Measurements from ENCODE around the gene MORN2. TPM values are rescaled to one million over a fixed set of nuclear protein-coding genes. Genes with fewer than 3 reads are reported as not detected.

Gene MORN2
- total RNA-seq, 1 donor, result 34.7 TPM

DNA sequence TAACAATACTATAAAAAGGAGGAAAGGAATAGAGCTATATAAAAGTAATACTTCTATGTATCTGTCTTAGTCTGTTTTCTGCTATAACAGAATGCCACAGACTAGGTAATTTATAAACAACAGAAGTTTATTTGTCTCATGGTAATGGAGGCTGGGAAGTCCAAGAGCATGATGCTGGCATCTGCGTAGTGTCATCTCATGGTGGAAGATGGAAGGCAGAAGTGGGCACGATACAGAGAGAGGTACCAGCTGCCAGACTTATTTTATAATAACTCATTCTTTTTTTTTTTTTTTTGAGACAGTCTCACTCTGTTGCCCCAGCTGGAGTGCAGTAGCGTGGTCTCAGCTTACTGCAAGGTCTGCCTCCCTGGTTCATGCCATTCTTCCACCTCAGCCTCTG is 4.3 kb upstream of the MORN2 start:
- TF ChIP-seq, protein P1, sequence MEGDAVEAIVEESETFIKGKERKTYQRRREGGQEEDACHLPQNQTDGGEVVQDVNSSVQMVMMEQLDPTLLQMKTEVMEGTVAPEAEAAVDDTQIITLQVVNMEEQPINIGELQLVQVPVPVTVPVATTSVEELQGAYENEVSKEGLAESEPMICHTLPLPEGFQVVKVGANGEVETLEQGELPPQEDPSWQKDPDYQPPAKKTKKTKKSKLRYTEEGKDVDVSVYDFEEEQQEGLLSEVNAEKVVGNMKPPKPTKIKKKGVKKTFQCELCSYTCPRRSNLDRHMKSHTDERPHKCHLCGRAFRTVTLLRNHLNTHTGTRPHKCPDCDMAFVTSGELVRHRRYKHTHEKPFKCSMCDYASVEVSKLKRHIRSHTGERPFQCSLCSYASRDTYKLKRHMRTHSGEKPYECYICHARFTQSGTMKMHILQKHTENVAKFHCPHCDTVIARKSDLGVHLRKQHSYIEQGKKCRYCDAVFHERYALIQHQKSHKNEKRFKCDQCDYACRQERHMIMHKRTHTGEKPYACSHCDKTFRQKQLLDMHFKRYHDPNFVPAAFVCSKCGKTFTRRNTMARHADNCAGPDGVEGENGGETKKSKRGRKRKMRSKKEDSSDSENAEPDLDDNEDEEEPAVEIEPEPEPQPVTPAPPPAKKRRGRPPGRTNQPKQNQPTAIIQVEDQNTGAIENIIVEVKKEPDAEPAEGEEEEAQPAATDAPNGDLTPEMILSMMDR (IDR thresholded peaks at IDR 0.05; ENCODE audit: insufficient read depth, low read length), result no peak
- no peak overlapping the region for H3K4me3 ChIP-seq (ENCODE audit: low read depth, low read length)
- no peak for DNase-seq (ENCODE audit: low read depth)

DNA sequence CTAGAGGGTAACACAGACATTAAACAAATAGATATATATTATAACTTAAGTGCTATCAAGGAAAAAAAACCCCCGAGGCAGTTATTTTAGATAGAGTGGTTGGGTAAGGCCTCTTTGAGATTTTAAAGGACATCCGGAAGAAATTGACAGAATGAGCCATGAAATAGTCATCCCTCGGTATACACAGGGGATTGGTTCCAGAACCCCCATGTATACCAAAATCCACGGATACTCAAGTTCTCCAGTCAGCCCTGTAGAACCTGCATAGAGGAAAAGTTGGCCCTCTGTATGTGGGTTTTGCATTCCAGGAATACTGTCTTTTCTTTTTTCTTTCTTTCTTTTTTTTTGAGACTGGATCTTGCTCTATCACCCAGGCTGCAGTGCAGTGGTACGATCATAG is 2.0 kb upstream of the MORN2 start:
- TF ChIP-seq, protein P1 (IDR thresholded peaks at IDR 0.05; ENCODE audit: insufficient read depth, low read length), result no peak
- DNase-seq (ENCODE audit: low read depth), result no peak
- H3K4me3 ChIP-seq (ENCODE audit: low read depth, low read length), result no peak overlapping the region

DNA sequence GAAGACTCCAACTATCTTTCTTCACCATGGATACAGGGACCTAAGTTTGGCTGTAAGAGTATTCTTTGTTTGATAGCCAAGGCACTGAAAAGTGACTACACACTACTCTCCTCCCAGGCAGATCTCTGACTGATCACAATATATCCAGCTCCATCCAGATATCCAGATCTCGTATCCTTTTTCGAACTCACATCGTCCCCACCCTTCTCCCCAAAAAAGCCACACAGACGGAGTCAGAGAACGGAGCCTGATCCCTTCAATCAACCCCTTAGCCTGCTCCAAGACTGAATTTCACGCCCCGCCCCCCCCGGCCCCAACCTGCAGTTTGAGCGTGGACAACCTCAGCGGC is 575 bp upstream of the MORN2 start:
- peak overlapping the region; percentile 97 for H3K4me3 ChIP-seq (ENCODE audit: low read depth, low read length)
- DNase-seq (ENCODE audit: low read depth), result no peak
- TF ChIP-seq, protein P1 (IDR thresholded peaks at IDR 0.05; ENCODE audit: insufficient read depth, low read length), result no peak

DNA sequence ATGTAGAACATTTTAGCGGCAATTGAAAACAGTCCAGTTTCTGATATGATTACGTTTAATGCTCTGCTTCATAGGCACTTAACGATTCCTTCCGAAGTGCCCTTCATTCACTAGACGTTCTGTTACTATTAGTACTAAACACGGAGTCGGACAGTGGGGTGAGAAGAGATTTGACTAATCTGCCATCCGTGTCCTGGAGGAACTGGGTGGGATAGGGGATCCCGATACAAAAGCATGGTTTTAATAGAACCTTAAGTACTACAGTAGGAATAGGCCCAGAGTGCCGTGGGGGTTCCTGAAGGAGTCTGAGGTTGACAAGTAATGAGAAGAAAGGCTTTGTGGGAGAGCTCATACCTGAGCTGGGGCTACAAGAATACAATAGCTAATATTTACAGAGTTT is 631 bp downstream of the MORN2 start:
- TF ChIP-seq, protein P1 (IDR thresholded peaks at IDR 0.05; ENCODE audit: insufficient read depth, low read length), result no peak
- DNase-seq (ENCODE audit: low read depth), result peak; percentile 2
- H3K4me3 ChIP-seq (ENCODE audit: low read depth, low read length), result peak overlapping the region; percentile 97

DNA sequence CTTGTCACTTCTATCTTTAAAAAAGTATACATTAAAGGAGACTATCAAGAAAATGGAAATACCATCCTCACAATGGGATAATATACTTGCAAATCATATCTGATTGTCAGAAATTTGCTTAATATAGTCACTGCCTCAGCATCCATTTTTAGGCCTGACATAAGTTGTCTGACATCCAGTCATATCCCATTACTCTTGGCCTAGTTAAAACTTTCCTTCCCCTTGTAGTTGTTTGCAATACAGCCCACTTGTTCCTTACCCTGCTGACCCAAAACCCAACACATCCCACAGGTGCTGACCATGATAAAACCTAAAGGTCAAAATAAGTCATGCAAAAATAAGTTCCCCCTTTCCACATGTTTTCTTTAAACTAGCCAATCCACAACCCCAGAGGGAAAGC is 10.3 kb downstream of the MORN2 start:
- no peak overlapping the region for H3K4me3 ChIP-seq (ENCODE audit: low read depth, low read length)
- TF ChIP-seq, protein P1 (IDR thresholded peaks at IDR 0.05; ENCODE audit: insufficient read depth, low read length), result no peak
- no peak for DNase-seq (ENCODE audit: low read depth)

DNA sequence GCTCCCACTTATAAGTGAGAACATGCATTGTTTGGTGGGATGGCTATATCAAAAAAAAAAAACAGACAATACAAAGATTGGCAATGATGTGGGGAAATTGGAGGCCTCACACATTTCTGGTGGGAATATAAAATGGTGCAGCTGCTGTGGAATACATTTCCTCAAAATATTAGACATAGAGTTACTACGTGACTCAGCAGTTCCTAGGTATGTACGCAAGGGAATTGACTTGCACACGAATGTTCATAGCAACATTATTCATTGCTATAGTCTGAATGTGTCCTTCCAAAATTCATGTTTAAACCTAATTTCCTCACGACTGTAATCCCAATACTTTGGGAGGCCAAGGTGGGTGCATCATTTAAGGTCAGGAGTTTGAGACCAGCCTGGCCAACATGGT is 11.6 kb downstream of the MORN2 start:
- H3K4me3 ChIP-seq (ENCODE audit: low read depth, low read length), result no peak overlapping the region
- TF ChIP-seq, protein P1 (IDR thresholded peaks at IDR 0.05; ENCODE audit: insufficient read depth, low read length), result no peak
- no peak for DNase-seq (ENCODE audit: low read depth)

DNA sequence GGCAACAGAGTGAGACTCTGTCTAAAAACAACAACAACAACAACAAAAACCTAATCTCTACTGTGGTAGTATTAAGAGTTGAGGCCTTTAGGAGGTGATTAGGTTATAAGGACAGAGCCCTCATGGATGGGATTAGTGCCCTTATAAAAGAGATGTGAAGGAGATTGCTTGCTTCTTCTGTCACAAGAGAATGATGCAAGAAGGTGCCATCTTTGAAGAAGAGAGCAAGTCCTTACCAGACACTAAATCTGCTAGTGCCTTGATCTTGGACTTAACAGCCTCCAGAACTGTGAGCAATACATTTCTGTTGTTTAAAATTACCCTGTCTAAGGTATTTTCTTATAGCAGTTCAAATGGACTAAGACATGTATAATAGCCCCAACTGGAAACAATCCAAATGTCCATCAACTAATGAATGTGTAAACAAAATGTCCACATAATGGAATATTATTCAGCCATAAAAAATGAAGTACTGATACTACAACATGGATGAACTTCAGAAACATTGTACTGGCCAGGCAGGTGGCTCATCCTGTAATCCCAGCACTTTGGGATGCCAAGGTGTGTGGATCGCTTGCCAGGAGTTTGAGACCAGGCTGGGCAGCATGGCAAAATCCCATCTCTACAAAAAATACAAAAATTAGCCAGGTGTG is 12.3 kb downstream of the MORN2 start:
- DNase-seq (ENCODE audit: low read depth), result no peak
- no peak overlapping the region for H3K4me3 ChIP-seq (ENCODE audit: low read depth, low read length)
- TF ChIP-seq, protein P1 (IDR thresholded peaks at IDR 0.05; ENCODE audit: insufficient read depth, low read length), result no peak
